ENCODE results near the gene SHC3. TPM values are rescaled to one million over a fixed set of nuclear protein-coding genes. Genes with fewer than 3 reads are reported as not detected.

The SHC3 gene
- total RNA-seq, 1 donor from 2014 or later = 0.21 TPM

DNA sequence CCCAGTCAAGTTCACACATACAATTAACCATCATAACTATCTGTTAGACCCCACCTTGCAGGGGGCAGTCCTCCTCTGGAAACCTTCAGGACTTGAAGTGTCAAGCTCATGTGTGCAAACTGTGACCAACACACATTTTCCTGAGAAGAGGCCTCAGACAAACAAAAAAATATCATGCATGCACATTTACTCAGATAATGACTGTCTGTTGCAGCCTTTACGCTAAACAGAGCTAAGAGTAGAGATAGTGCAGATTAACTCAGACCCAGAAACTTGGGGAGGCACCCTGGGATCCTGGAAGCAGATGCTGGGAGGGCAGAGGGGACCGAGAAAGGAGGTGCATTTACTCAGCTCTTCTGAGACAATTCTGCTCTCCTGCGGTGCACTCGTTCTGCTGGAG, 191.0 kb downstream of the SHC3 start:
- Mint-ChIP-seq H3K4me3 (ENCODE audit: unreplicated experiment) (no peak overlapping the region), H3K4me1 (ENCODE audit: unreplicated experiment) (peaks cover 17% of the 10 kb centered on the region), H3K27me3 (ENCODE audit: unreplicated experiment) (peaks cover 11% of the 10 kb centered on the region), H3K9me3 (ENCODE audit: unreplicated experiment) (no peaks in the 10 kb centered on the region), H3K36me3 (ENCODE audit: unreplicated experiment) (no peaks in the 10 kb centered on the region), H3K27ac (ENCODE audit: unreplicated experiment) (no peak overlapping the region)
- TF ChIP-seq, protein P1, sequence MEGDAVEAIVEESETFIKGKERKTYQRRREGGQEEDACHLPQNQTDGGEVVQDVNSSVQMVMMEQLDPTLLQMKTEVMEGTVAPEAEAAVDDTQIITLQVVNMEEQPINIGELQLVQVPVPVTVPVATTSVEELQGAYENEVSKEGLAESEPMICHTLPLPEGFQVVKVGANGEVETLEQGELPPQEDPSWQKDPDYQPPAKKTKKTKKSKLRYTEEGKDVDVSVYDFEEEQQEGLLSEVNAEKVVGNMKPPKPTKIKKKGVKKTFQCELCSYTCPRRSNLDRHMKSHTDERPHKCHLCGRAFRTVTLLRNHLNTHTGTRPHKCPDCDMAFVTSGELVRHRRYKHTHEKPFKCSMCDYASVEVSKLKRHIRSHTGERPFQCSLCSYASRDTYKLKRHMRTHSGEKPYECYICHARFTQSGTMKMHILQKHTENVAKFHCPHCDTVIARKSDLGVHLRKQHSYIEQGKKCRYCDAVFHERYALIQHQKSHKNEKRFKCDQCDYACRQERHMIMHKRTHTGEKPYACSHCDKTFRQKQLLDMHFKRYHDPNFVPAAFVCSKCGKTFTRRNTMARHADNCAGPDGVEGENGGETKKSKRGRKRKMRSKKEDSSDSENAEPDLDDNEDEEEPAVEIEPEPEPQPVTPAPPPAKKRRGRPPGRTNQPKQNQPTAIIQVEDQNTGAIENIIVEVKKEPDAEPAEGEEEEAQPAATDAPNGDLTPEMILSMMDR (IDR thresholded peaks at IDR 0.05) = no peak
- no peak for DNase-seq (ENCODE audit: extremely low spot score, unreplicated experiment)

DNA sequence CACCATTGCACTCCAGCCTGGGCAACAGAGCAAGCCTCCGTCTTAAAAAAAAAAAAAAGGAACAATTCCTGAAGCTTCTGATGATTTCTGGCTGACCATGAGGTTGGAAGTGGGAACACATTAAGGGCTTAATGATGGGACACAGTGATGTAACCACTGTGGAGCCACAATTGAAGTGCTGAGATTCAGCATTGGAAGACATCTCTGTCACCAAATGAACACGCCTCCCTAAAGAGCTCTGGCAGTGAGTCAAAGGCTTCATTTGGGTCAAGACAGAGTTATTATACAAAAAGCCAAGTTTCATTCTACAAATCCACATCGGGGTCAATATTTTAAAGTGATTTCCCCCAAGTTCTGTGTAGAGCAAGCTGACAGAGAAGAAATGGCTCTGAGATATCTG, 191.8 kb downstream of the SHC3 start:
- Mint-ChIP-seq H3K4me3 (ENCODE audit: unreplicated experiment) (no peak overlapping the region), H3K36me3 (ENCODE audit: unreplicated experiment) (no peaks in the 10 kb centered on the region)

DNA sequence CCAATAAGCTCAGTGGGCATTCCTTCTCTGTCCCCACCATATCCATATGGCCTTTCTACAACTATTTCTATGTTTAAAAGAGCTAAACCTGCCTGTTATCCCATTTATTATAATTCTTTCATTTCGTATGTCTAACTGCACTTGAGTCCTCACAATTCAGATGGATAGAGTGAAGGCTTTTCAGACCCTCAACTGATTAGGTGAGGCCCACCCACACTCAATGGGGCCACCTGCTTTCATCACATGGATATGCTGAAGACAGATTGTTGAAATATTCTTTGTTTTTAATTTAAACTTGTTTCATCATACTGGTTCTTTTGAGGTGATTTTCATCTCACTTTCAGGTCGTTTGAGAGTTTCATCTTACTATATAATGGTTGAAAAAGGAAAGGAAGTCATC, 193.0 kb downstream of the SHC3 start:
- Mint-ChIP-seq H3K27ac (ENCODE audit: unreplicated experiment) (no peak overlapping the region), H3K9me3 (ENCODE audit: unreplicated experiment) (no peaks in the 10 kb centered on the region), H3K4me3 (ENCODE audit: unreplicated experiment) (no peak overlapping the region), H3K36me3 (ENCODE audit: unreplicated experiment) (no peaks in the 10 kb centered on the region), H3K4me1 (ENCODE audit: unreplicated experiment) (peaks cover 8% of the 10 kb centered on the region), H3K27me3 (ENCODE audit: unreplicated experiment) (peaks cover 17% of the 10 kb centered on the region)
- TF ChIP-seq, protein P1 (IDR thresholded peaks at IDR 0.05) = no peak
- no peak for DNase-seq (ENCODE audit: extremely low spot score, unreplicated experiment)

More for the DNA sequence above, 191.8 kb downstream of the SHC3 start:
- TF ChIP-seq, protein P1 (IDR thresholded peaks at IDR 0.05) = no peak
- Mint-ChIP-seq H3K27ac (ENCODE audit: unreplicated experiment) (no peak overlapping the region), H3K4me1 (ENCODE audit: unreplicated experiment) (peaks cover 11% of the 10 kb centered on the region), H3K9me3 (ENCODE audit: unreplicated experiment) (no peaks in the 10 kb centered on the region), H3K27me3 (ENCODE audit: unreplicated experiment) (peaks cover 17% of the 10 kb centered on the region)
- DNase-seq (ENCODE audit: extremely low spot score, unreplicated experiment) = no peak

DNA sequence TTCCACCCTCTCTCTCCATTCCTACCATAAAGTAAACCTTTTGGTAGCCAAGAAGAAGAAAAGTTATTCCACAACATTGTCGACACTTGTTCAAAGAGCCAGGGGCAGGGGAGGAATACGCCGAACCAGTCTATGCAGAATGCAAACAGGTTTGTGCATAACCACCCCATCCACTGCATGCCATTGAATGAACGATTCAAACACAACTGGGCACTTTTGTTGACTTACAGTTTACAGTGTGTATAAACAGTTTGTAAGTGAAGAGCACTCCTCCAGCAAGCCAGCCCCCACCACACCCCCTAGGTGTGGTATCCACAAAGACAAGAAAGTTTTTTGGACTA, 194.1 kb downstream of the SHC3 start:
- H3K27me3 Mint-ChIP-seq (ENCODE audit: unreplicated experiment) = peaks cover 17% of the 10 kb centered on the region
- H3K4me1 Mint-ChIP-seq (ENCODE audit: unreplicated experiment) = peaks cover 6% of the 10 kb centered on the region
- H3K36me3 Mint-ChIP-seq (ENCODE audit: unreplicated experiment) = no peaks in the 10 kb centered on the region
- TF ChIP-seq, protein P1 (IDR thresholded peaks at IDR 0.05) = no peak
- no peak overlapping the region for H3K27ac Mint-ChIP-seq (ENCODE audit: unreplicated experiment)
- no peaks in the 10 kb centered on the region for H3K9me3 Mint-ChIP-seq (ENCODE audit: unreplicated experiment)
- DNase-seq (ENCODE audit: extremely low spot score, unreplicated experiment) = no peak
- no peak overlapping the region for H3K4me3 Mint-ChIP-seq (ENCODE audit: unreplicated experiment)

DNA sequence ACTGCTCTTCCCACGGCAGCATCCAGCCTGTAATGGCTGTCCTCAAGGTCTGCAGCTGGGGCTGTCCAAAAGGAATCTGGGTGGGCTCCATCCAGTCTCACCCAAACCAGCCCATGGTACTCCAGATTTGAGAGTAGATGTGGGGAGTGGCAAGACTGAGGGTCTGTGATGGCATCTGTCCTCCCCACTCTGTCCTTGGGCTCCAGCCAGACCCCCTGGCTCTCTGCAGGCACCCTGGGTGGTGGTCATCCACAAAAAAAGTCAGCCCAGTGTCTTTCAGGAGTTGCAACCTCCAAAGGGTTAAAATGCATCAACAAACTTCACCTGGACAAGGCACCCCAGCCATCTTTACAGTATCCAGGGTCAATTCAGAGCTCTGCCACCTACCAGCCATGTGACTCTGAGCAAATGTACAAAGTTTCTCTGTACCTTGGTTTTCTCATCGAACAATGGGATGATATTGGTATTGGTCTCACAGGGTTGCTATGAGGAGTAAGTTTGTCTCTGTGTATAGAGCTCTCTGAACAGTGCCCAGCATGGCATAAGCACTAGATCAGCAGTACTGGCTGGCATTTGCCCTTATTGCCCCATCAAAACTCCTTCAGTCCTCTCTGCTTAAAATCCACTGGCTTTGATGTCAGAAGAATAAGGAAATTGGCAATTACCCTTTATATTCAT, 194.6 kb downstream of the SHC3 start:
- H3K4me1 Mint-ChIP-seq (ENCODE audit: unreplicated experiment) = peaks cover under 1% of the 10 kb centered on the region
- no peaks in the 10 kb centered on the region for H3K36me3 Mint-ChIP-seq (ENCODE audit: unreplicated experiment)
- TF ChIP-seq, protein P1 (IDR thresholded peaks at IDR 0.05) = no peak
- H3K4me3 Mint-ChIP-seq (ENCODE audit: unreplicated experiment) = no peak overlapping the region
- no peaks in the 10 kb centered on the region for H3K9me3 Mint-ChIP-seq (ENCODE audit: unreplicated experiment)
- H3K27me3 Mint-ChIP-seq (ENCODE audit: unreplicated experiment) = peaks cover 17% of the 10 kb centered on the region
- peak; percentile 72 for DNase-seq (ENCODE audit: extremely low spot score, unreplicated experiment)
- H3K27ac Mint-ChIP-seq (ENCODE audit: unreplicated experiment) = no peak overlapping the region

All from osteocyte (in vitro differentiated cells).